Activated B cell treated with CpG ODN at 0.5 μM for 24 hours (primary cell): Measurements from ENCODE around the gene C22orf15. TPM values are rescaled to one million over a fixed set of nuclear protein-coding genes. Genes with fewer than 3 reads are reported as not detected.

Source experiments
- ATAC-seq: fragments of 200-7000 bp; cut with Tn5 transposase; one replicate; pipeline ENCODE4 v1.10.0; 2021; ENCODE audit warnings: low read depth, mild to moderate bottlenecking, moderate library complexity
- CTCF ChIA-PET: fragments of 350-600 bp; sonication (Branson Sonifier 250); formaldehyde crosslinking; loops from one replicate; lab custom pipeline; 2021; ENCODE audit warnings: antibody characterized with exemption; lab: Charles Lee
- POLR2A ChIA-PET: fragments of 350-600 bp; sonication (Branson Sonifier 250); formaldehyde crosslinking; loops from one replicate; lab custom pipeline; 2021; ENCODE audit warnings: antibody characterized with exemption; lab: Charles Lee
- DNase-seq: peaks from one replicate; pipeline ENCODE4 v3.0.0; 2022
- H3K27ac Mint-ChIP-seq: one replicate; pipeline ENCODE4 v1.8.0; 2020; ENCODE audit warnings: mixed read lengths
- H3K27me3 Mint-ChIP-seq: one replicate; pipeline ENCODE4 v1.8.0; 2021; ENCODE audit warnings: mixed read lengths
- H3K36me3 Mint-ChIP-seq: one replicate; pipeline ENCODE4 v1.8.0; 2021; ENCODE audit warnings: low read depth, mixed read lengths
- H3K4me1 Mint-ChIP-seq: one replicate; pipeline ENCODE4 v1.8.0; 2021; ENCODE audit warnings: mixed read lengths
- H3K4me3 Mint-ChIP-seq: one replicate; pipeline ENCODE4 v1.8.0; 2020; ENCODE audit warnings: mild to moderate bottlenecking, mixed read lengths
- H3K9me3 Mint-ChIP-seq: one replicate; pipeline ENCODE4 v1.8.0; 2020; ENCODE audit warnings: mixed read lengths
- intact Hi-C: fragments of 100-400 bp; cut with micrococcal nuclease; formaldehyde crosslinking; loops from one replicate; pipeline ENCODE4 v1.15.1; 2024
- total RNA-seq: library from RNA; stranded (reverse); gene quantifications from 2 replicates; pipeline ENCODE4 v1.2.3, GENCODE V29; 2022
- TF ChIP-seq, protein P1 (sequence below): fragments of 200-600 bp; IDR thresholded peaks from one replicate; pipeline ENCODE4 v1.8.0; 2022; ENCODE audit warnings: antibody characterized with exemption, mild to moderate bottlenecking

The C22orf15 gene
- total RNA-seq, 1 donor from 2014 or later: 0.31 TPM

DNA sequence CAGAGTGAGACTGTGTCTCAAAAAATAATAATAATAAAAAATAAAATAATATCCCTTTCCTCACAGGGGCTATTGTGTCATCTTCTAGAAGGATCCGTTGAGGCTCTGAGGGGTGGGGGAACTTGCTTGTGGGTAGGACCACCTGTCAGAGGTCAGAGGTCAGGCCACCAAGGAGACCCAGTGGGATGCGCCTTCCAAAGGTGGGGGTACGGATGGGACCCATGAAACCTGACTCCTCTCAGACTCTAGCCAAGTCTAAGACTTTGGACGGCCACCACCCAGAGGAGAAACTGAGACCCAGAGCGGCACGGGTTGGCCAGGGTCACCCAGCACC lies 9.5 kb downstream of the C22orf15 start:
- Mint-ChIP-seq H3K4me1 (peaks cover 49% of the 10 kb centered on the region), H3K9me3 (no peaks in the 10 kb centered on the region), H3K27ac (no peak overlapping the region), H3K27me3 (no peaks in the 10 kb centered on the region), H3K36me3 (peaks cover 1% of the 10 kb centered on the region), H3K4me3 (peak overlapping the region; percentile 67)
- ChIA-PET CTCF (interaction anchor here (1.6 to 2.5 kb wide), 5 partner anchors 15 to 86 kb away, joined by 4 to 33 read pairs (median 5); partner anchors contain the start of gene SLC2A11), POLR2A (interaction anchor here (0.6 to 11.8 kb wide), 12 partner anchors 9 to 85 kb away, joined by 3 to 229 read pairs (median 4); partner anchors contain the start of genes DERL3, SLC2A11, SMARCB1 and VPREB3)
- intact Hi-C loops: loop anchor here (2.0 to 5.0 kb wide), 2 partner anchors 29 to 185 kb away; no protein-coding TSS in a partner anchor
- ATAC-seq (no peak), DNase-seq (no peak)
- TF ChIP-seq, protein P1, sequence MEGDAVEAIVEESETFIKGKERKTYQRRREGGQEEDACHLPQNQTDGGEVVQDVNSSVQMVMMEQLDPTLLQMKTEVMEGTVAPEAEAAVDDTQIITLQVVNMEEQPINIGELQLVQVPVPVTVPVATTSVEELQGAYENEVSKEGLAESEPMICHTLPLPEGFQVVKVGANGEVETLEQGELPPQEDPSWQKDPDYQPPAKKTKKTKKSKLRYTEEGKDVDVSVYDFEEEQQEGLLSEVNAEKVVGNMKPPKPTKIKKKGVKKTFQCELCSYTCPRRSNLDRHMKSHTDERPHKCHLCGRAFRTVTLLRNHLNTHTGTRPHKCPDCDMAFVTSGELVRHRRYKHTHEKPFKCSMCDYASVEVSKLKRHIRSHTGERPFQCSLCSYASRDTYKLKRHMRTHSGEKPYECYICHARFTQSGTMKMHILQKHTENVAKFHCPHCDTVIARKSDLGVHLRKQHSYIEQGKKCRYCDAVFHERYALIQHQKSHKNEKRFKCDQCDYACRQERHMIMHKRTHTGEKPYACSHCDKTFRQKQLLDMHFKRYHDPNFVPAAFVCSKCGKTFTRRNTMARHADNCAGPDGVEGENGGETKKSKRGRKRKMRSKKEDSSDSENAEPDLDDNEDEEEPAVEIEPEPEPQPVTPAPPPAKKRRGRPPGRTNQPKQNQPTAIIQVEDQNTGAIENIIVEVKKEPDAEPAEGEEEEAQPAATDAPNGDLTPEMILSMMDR: no peak

- DNase-seq (peak; percentile 60), ATAC-seq (peak; percentile 55)
- intact Hi-C loops: loop anchor here (1.0 to 5.0 kb wide), 3 partner anchors 13 to 184 kb away; partner anchors contain the start of gene SMARCB1
- Mint-ChIP-seq H3K9me3 (no peaks in the 10 kb centered on the region), H3K27ac (peak within 1 kb of the TSS; percentile 63), H3K36me3 (peaks cover 1% of the 10 kb centered on the region), H3K27me3 (no peaks in the 10 kb centered on the region), H3K4me3 (peak within 1 kb of the TSS; percentile 84), H3K4me1 (peaks cover 49% of the 10 kb centered on the region)
- POLR2A ChIA-PET: interaction anchor here (0.6 to 11.8 kb wide), 13 partner anchors 9 to 85 kb away, joined by 3 to 229 read pairs (median 4); partner anchors contain the start of genes DERL3, SLC2A11, SMARCB1 and VPREB3
- CTCF ChIA-PET: interaction anchor here (1.6 to 2.5 kb wide), 4 partner anchors 15 to 85 kb away, joined by 4 to 33 read pairs (median 6); partner anchors contain the start of gene SLC2A11
- TF ChIP-seq, protein P1: no peak
Observed at GRCh38 chr22:23772649-23773473, 10.1 kb downstream of the C22orf15 start, which contains the start of gene MMP11. TSS of gene MMP11 (plus strand) at chr22:23772849. CDS start at chr22:23772871, 22 bp downstream.

DNA sequence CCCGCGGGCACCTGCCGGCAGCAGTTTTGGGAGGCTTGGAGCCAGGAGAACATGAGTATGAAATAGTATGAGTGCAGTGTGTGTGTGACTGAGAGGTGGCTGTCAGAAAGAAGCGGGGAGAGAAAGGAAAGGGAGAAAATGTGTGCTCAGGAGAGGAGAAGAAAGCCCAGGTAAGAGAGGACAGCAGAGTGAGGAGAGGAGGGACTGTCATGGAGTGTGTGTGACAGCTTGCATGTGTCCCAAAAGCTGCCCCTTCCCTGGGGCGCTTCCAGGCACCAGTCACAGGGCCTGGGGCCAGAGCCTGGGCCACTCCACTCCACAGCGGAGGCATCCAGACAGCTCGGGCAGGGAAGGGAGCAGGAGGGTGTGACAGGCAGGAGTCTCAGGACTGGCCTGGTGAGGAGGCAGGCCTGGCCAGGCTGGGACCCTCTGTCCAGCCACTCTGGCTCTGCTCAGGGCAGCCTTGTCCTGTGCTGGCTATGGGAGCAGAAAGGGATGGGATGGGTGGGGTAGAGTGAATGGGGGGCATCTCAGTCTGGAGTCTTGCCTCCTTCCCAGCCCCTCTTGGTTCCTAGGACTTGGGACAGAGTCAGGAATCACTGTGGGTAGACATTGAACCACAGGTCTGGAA lies 10.8 kb downstream of the C22orf15 start:
- ChIA-PET POLR2A (interaction anchor here (0.9 to 11.8 kb wide), 8 partner anchors 14 to 84 kb away, joined by 3 to 229 read pairs (median 12); partner anchors contain the start of genes SLC2A11, SMARCB1, VPREB3 and ZNF70), CTCF (interaction anchor here (1.6 kb wide), 1 partner anchor 73 kb away, joined by 5 read pairs; no protein-coding TSS in a partner anchor)
- H3K4me3 Mint-ChIP-seq: peak overlapping the region; percentile 84
- H3K9me3 Mint-ChIP-seq: no peaks in the 10 kb centered on the region
- intact Hi-C loops: loop anchor here (1.0 to 5.0 kb wide), 3 partner anchors 13 to 184 kb away; partner anchors contain the start of gene SMARCB1
- TF ChIP-seq, protein P1: no peak
- peaks cover 42% of the 10 kb centered on the region for H3K4me1 Mint-ChIP-seq
- no peaks in the 10 kb centered on the region for H3K36me3 Mint-ChIP-seq
- DNase-seq: no peak
- no peak for ATAC-seq
- H3K27me3 Mint-ChIP-seq: no peaks in the 10 kb centered on the region
- peak overlapping the region; percentile 63 for H3K27ac Mint-ChIP-seq

DNA sequence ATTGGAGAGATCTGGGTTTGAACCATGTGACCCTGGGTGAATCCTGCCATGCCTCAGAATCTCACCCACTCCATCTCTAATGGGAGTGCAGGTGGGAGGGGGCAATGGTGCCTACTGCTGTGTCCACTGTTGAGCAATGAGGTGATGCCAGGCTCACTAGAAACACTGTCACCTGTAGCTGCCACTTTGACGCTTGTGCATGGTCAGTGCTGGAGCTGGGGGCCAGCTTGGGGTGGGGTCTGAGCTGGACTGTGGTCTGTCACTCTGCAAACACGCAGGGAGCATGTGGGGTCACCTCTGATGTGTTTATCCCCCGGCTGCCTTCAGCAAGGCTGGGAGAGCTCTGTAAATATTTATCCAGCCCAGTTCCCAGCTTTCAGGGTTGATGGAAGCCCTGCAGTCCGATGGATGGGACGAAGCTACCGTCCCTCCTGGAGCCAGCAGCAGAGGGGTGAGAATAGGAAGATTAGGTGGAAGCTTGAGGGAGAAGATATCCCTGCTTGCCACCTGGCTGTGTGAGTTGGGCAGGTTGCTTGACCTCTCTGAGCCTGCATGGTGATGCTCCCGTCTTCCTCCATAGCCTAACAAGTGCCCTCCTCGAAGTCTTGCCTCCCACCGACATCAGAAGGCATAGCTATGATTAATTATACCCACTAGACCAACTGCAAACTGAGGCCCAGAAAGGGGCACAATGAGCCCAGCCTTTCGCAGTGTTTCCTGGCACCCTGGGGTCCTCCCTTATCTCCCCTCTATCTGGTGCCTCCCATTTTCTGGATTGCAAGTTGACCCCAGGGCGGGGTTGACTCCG lies 11.5 kb downstream of the C22orf15 start:
- no peaks in the 10 kb centered on the region for H3K9me3 Mint-ChIP-seq
- TF ChIP-seq, protein P1: no peak
- no peaks in the 10 kb centered on the region for H3K36me3 Mint-ChIP-seq
- ATAC-seq (no peak), DNase-seq (no peak)
- H3K4me3 Mint-ChIP-seq: no peak overlapping the region
- ChIA-PET POLR2A (interaction anchor here (0.9 to 11.8 kb wide), 5 partner anchors 21 to 83 kb away, joined by 3 to 229 read pairs (median 4); partner anchors contain the start of genes SLC2A11, VPREB3 and ZNF70), CTCF (interaction anchor here (0.9 to 1.6 kb wide), 3 partner anchors 9 to 75 kb away, joined by 3 to 5 read pairs (median 3); no protein-coding TSS in a partner anchor)
- peaks cover 36% of the 10 kb centered on the region for H3K4me1 Mint-ChIP-seq
- intact Hi-C loops: loop anchor here (5.0 kb wide), 1 partner anchor 183 kb away; no protein-coding TSS in a partner anchor
- no peaks in the 10 kb centered on the region for H3K27me3 Mint-ChIP-seq
- no peak overlapping the region for H3K27ac Mint-ChIP-seq
